ENCODE data around the gene PDZD2. TPM values are rescaled to one million over a fixed set of nuclear protein-coding genes. Genes with fewer than 3 reads are reported as not detected.

Gene PDZD2
- total RNA-seq, 5 donors from 2014 or later (not counting 1 experiment from before 2014, with no cell fraction given): 0.66 to 2.2 (median 1.2) TPM

- H3K27ac ChIP-seq (ENCODE audit: low read length): no peak overlapping the region
- no peaks in the 10 kb centered on the region for H3K27me3 ChIP-seq (replicated peaks in 1 of 2; ENCODE audit: control insufficient read depth in 2 of 2, extremely low read depth in 1 of 2, insufficient read depth in 2 of 2, low read length in 1 of 2)
- no peak overlapping the region for H3K4me3 ChIP-seq (ENCODE audit: control insufficient read depth in 1 of 2, extremely low read depth in 1 of 2, low read length in 1 of 2)
- Mint-ChIP-seq H3K4me3 (no peak overlapping the region), H3K27me3 (peaks cover 0 to 2% of the 10 kb centered on the region in 2 donors), H3K9me3 (no peaks in the 10 kb centered on the region), H3K4me1 (peaks cover 0 to 3% (median 1%) of the 10 kb centered on the region in 3 donors), H3K36me3 (no peaks in the 10 kb centered on the region), H3K27ac (no peak overlapping the region)
- H3K36me3 ChIP-seq (ENCODE audit: control insufficient read depth in 2 of 2, extremely low read depth in 1 of 2, insufficient read depth in 1 of 2, low read length in 1 of 2): no peaks in the 10 kb centered on the region
- WGBS (ENCODE audit: insufficient coverage): 92% methylated on average over 15 of the region's 41 CpGs
- H3K4me1 ChIP-seq (ENCODE audit: control insufficient read depth in 1 of 2, extremely low read depth in 1 of 2, insufficient read depth in 2 of 2, low read length in 2 of 2): no peaks in the 10 kb centered on the region
- CTCF ChIA-PET: no interaction called here
- no peaks in the 10 kb centered on the region for H3K9me3 ChIP-seq
- DNase-seq: no peak
- POLR2A ChIA-PET: no interaction called here
- no peak for ATAC-seq (replicated peaks in 1 of 4)
These were observed 138.2 kb downstream of the PDZD2 start for GRCh38 chr5:31776976-31777651.

GRCh38 chr5:31781772-31782171 is 142.8 kb downstream of the PDZD2 start:
- H3K27ac Mint-ChIP-seq: no peak overlapping the region
- H3K9me3 ChIP-seq: no peaks in the 10 kb centered on the region
- no peak overlapping the region for H3K4me3 Mint-ChIP-seq
- H3K27ac ChIP-seq (ENCODE audit: low read length): no peak overlapping the region
- peaks cover 2 to 5% of the 10 kb centered on the region in 2 donors for H3K27me3 Mint-ChIP-seq
- H3K36me3 ChIP-seq (ENCODE audit: control insufficient read depth in 2 of 2, extremely low read depth in 1 of 2, insufficient read depth in 1 of 2, low read length in 1 of 2): no peaks in the 10 kb centered on the region
- ATAC-seq (replicated peaks in 1 of 4) (no peak), DNase-seq (no peak)
- ChIA-PET CTCF (no interaction called here), POLR2A (no interaction called here)
- peaks cover 0 to 3% (median 1%) of the 10 kb centered on the region in 3 donors for H3K4me1 Mint-ChIP-seq
- 76% methylated on average over 2 of the region's 5 CpGs for WGBS (ENCODE audit: insufficient coverage)
- H3K4me3 ChIP-seq (ENCODE audit: control insufficient read depth in 1 of 2, extremely low read depth in 1 of 2, low read length in 1 of 2): no peak overlapping the region
- H3K4me1 ChIP-seq (ENCODE audit: control insufficient read depth in 1 of 2, extremely low read depth in 1 of 2, insufficient read depth in 2 of 2, low read length in 2 of 2): no peaks in the 10 kb centered on the region
- H3K36me3 Mint-ChIP-seq: no peaks in the 10 kb centered on the region
- no peaks in the 10 kb centered on the region for H3K9me3 Mint-ChIP-seq
- no peaks in the 10 kb centered on the region for H3K27me3 ChIP-seq (replicated peaks in 1 of 2; ENCODE audit: control insufficient read depth in 2 of 2, extremely low read depth in 1 of 2, insufficient read depth in 2 of 2, low read length in 1 of 2)

GRCh38 chr5:31783086-31783645 is 144.2 kb downstream of the PDZD2 start:
- H3K9me3 Mint-ChIP-seq: no peaks in the 10 kb centered on the region
- peaks cover 2 to 5% of the 10 kb centered on the region in 2 donors for H3K27me3 Mint-ChIP-seq
- POLR2A ChIA-PET: no interaction called here
- no peaks in the 10 kb centered on the region for H3K36me3 Mint-ChIP-seq
- H3K27ac Mint-ChIP-seq: no peak overlapping the region
- ATAC-seq (replicated peaks in 1 of 4) (no peak), DNase-seq (no peak)
- CTCF ChIA-PET: no interaction called here
- Histone ChIP-seq H3K27me3 (replicated peaks in 1 of 2; ENCODE audit: control insufficient read depth in 2 of 2, extremely low read depth in 1 of 2, insufficient read depth in 2 of 2, low read length in 1 of 2) (no peaks in the 10 kb centered on the region), H3K36me3 (ENCODE audit: control insufficient read depth in 2 of 2, extremely low read depth in 1 of 2, insufficient read depth in 1 of 2, low read length in 1 of 2) (no peaks in the 10 kb centered on the region), H3K27ac (ENCODE audit: low read length) (no peak overlapping the region), H3K4me1 (ENCODE audit: control insufficient read depth in 1 of 2, extremely low read depth in 1 of 2, insufficient read depth in 2 of 2, low read length in 2 of 2) (no peaks in the 10 kb centered on the region), H3K4me3 (ENCODE audit: control insufficient read depth in 1 of 2, extremely low read depth in 1 of 2, low read length in 1 of 2) (no peak overlapping the region), H3K9me3 (no peaks in the 10 kb centered on the region)
- H3K4me3 Mint-ChIP-seq: no peak overlapping the region
- peaks cover 0 to 3% (median 1%) of the 10 kb centered on the region in 3 donors for H3K4me1 Mint-ChIP-seq
- WGBS (ENCODE audit: insufficient coverage): 88% methylated on average over 6 of the region's 10 CpGs

GRCh38 chr5:31783731-31784130 is 144.8 kb downstream of the PDZD2 start:
- no peaks in the 10 kb centered on the region for H3K36me3 Mint-ChIP-seq
- Histone ChIP-seq H3K4me1 (ENCODE audit: control insufficient read depth in 1 of 2, extremely low read depth in 1 of 2, insufficient read depth in 2 of 2, low read length in 2 of 2) (no peaks in the 10 kb centered on the region), H3K27me3 (replicated peaks in 1 of 2; ENCODE audit: control insufficient read depth in 2 of 2, extremely low read depth in 1 of 2, insufficient read depth in 2 of 2, low read length in 1 of 2) (no peaks in the 10 kb centered on the region), H3K4me3 (ENCODE audit: control insufficient read depth in 1 of 2, extremely low read depth in 1 of 2, low read length in 1 of 2) (no peak overlapping the region), H3K36me3 (ENCODE audit: control insufficient read depth in 2 of 2, extremely low read depth in 1 of 2, insufficient read depth in 1 of 2, low read length in 1 of 2) (no peaks in the 10 kb centered on the region), H3K27ac (ENCODE audit: low read length) (no peak overlapping the region), H3K9me3 (no peaks in the 10 kb centered on the region)
- DNase-seq: no peak
- H3K27me3 Mint-ChIP-seq: peaks cover 2 to 5% of the 10 kb centered on the region in 2 donors
- POLR2A ChIA-PET: no interaction called here
- no peaks in the 10 kb centered on the region for H3K9me3 Mint-ChIP-seq
- WGBS (ENCODE audit: insufficient coverage): 76% methylated on average over 7 of the region's 8 CpGs
- H3K27ac Mint-ChIP-seq: no peak overlapping the region
- ATAC-seq (replicated peaks in 1 of 4): no peak
- CTCF ChIA-PET: no interaction called here
- H3K4me1 Mint-ChIP-seq: peaks cover 0 to 3% (median 1%) of the 10 kb centered on the region in 3 donors
- no peak overlapping the region for H3K4me3 Mint-ChIP-seq

GRCh38 chr5:31786090-31786631 is 147.2 kb downstream of the PDZD2 start:
- 100% methylated on average over 1 of the region's 3 CpGs for WGBS (ENCODE audit: insufficient coverage)
- ChIA-PET POLR2A (no interaction called here), CTCF (no interaction called here)
- no peaks in the 10 kb centered on the region for H3K36me3 Mint-ChIP-seq
- no peaks in the 10 kb centered on the region for H3K4me1 Mint-ChIP-seq
- no peaks in the 10 kb centered on the region for H3K27me3 ChIP-seq (replicated peaks in 1 of 2; ENCODE audit: control insufficient read depth in 2 of 2, extremely low read depth in 1 of 2, insufficient read depth in 2 of 2, low read length in 1 of 2)
- no peak overlapping the region for H3K4me3 ChIP-seq (ENCODE audit: control insufficient read depth in 1 of 2, extremely low read depth in 1 of 2, low read length in 1 of 2)
- ATAC-seq (replicated peaks in 1 of 4) (no peak), DNase-seq (no peak)
- no peaks in the 10 kb centered on the region for H3K9me3 ChIP-seq
- H3K36me3 ChIP-seq (ENCODE audit: control insufficient read depth in 2 of 2, extremely low read depth in 1 of 2, insufficient read depth in 1 of 2, low read length in 1 of 2): no peaks in the 10 kb centered on the region
- H3K27ac ChIP-seq (ENCODE audit: low read length): no peak overlapping the region
- H3K4me1 ChIP-seq (ENCODE audit: control insufficient read depth in 1 of 2, extremely low read depth in 1 of 2, insufficient read depth in 2 of 2, low read length in 2 of 2): no peaks in the 10 kb centered on the region
- no peak overlapping the region for H3K4me3 Mint-ChIP-seq
- no peaks in the 10 kb centered on the region for H3K9me3 Mint-ChIP-seq
- H3K27me3 Mint-ChIP-seq: peaks cover 2 to 5% of the 10 kb centered on the region in 2 donors
- no peak overlapping the region for H3K27ac Mint-ChIP-seq

- no peak for ATAC-seq (replicated peaks in 1 of 4)
- Mint-ChIP-seq H3K27me3 (peaks cover 0 to 3% of the 10 kb centered on the region in 2 donors), H3K27ac (no peak overlapping the region), H3K4me3 (no peak overlapping the region), H3K9me3 (no peaks in the 10 kb centered on the region), H3K4me1 (no peaks in the 10 kb centered on the region), H3K36me3 (no peaks in the 10 kb centered on the region)
- no peak overlapping the region for H3K4me3 ChIP-seq (ENCODE audit: control insufficient read depth in 1 of 2, extremely low read depth in 1 of 2, low read length in 1 of 2)
- ChIA-PET POLR2A (no interaction called here), CTCF (no interaction called here)
- WGBS (ENCODE audit: insufficient coverage): no CpG with 5 or more reads among the region's 2 CpGs
- H3K36me3 ChIP-seq (ENCODE audit: control insufficient read depth in 2 of 2, extremely low read depth in 1 of 2, insufficient read depth in 1 of 2, low read length in 1 of 2): no peaks in the 10 kb centered on the region
- DNase-seq: no peak
- peaks cover 0 to 3% of the 10 kb centered on the region in 2 experiments for H3K27me3 ChIP-seq (replicated peaks in 1 of 2; ENCODE audit: control insufficient read depth in 2 of 2, extremely low read depth in 1 of 2, insufficient read depth in 2 of 2, low read length in 1 of 2)
- H3K27ac ChIP-seq (ENCODE audit: low read length): no peak overlapping the region
- no peaks in the 10 kb centered on the region for H3K4me1 ChIP-seq (ENCODE audit: control insufficient read depth in 1 of 2, extremely low read depth in 1 of 2, insufficient read depth in 2 of 2, low read length in 2 of 2)
- H3K9me3 ChIP-seq: no peaks in the 10 kb centered on the region
These were observed 155.1 kb downstream of the PDZD2 start for GRCh38 chr5:31794009-31794408.

Data from T-cell (primary cell).